K562 (cell line): Measurements from ENCODE around the gene NCOA6. TPM values are rescaled to one million over a fixed set of nuclear protein-coding genes. Genes with fewer than 3 reads are reported as not detected.

Source experiments
- CBFA2T3 ChIP-seq: fragments of 450-650 bp; IDR thresholded peaks from 2 replicates; pipeline ENCODE4 v1.6.1; 2017
- CCAR2 ChIP-seq: fragments of 200-400 bp; formaldehyde crosslinking; IDR thresholded peaks from 2 replicates; pipeline ENCODE4 v1.6.1; 2017; ENCODE audit warnings: mild to moderate bottlenecking, low read depth, low read length
- HNRNPLL ChIP-seq: fragments of 200-400 bp; formaldehyde crosslinking; IDR thresholded peaks from 2 replicates; pipeline ENCODE4 v1.6.1; 2017; ENCODE audit warnings: low read length, low read depth, mild to moderate bottlenecking; ENCODE audit not compliant: poor library complexity, severe bottlenecking
- MYC ChIP-seq, 2 experiments: fragments of 250-450 bp in 1 of 2; sonication (Bioruptor Pico) in 1 of 2; IDR thresholded peaks; 2 replicates each; pipeline versions ENCODE4 v1.5.1 to v1.6.1; 2012 to 2021; ENCODE audit warnings: low read depth in 2 of 2, borderline replicate concordance in 1 of 2, improper control_type of control experiment in 1 of 2, low read length in 1 of 2, mild to moderate bottlenecking in 1 of 2, moderate library complexity in 1 of 2
- NR4A1 ChIP-seq, 2 experiments: fragments of 250-450 bp in 1 of 2; fragments of 450-650 bp in 1 of 2; sonication (Bioruptor Pico) in 1 of 2; IDR thresholded peaks; 2 replicates each; pipeline versions ENCODE4 v1.4.0 to v1.6.1; 2016 to 2020; ENCODE audit warnings: mild to moderate bottlenecking in 2 of 2, missing compliant biosample characterization in 1 of 2, missing genetic modification characterization in 1 of 2, moderate library complexity in 1 of 2
- ZEB2 ChIP-seq: fragments of 450-650 bp; IDR thresholded peaks from 2 replicates; pipeline ENCODE4 v1.6.1; 2016
- ZNF232 ChIP-seq: sonication (generic); formaldehyde crosslinking; IDR thresholded peaks from 2 replicates; pipeline ENCODE4 v1.8.0; 2022; ENCODE audit warnings: mild to moderate bottlenecking, missing genetic modification reagents
- polyA plus RNA-seq, 8 experiments: library from polyadenylated mRNA; depleted of rRNA in 4 of 8; stranded (reverse) in 5 of 8; unstranded in 3 of 8; fragments of >200 nt; fragmentation: Nextera tagmentation in 2 of 8; fragmentation: Illumina TruSeq in 1 of 8; extraction: Ambion mirVana in 2 of 8; extraction: Trizol in 1 of 8; gene quantifications; 2 replicates each; pipeline versions ENCODE4 v1.2.1 to v1.2.3, GENCODE V29; 2011 to 2014; ENCODE audit warnings: inconsistent platforms in 1 of 8, missing spikeins in 1 of 8
- total RNA-seq, 7 experiments: library from RNA; depleted of rRNA in 6 of 7; stranded (reverse); fragments of >200 nt in 6 of 7; fragmentation: Illumina TruSeq in 2 of 7; extraction: Trizol in 2 of 7; gene quantifications; 2 replicates each; pipeline versions ENCODE4 v1.2.1 to v1.2.3, GENCODE V29; 2011 to 2021; ENCODE audit warnings: low replicate concordance in 1 of 7
- TF ChIP-seq, protein P1 (sequence below): fragments of 250-450 bp; sonication (Bioruptor Pico); IDR thresholded peaks from 2 replicates; pipeline ENCODE4 v1.8.0; 2021; ENCODE audit warnings: moderate library complexity, mild to moderate bottlenecking, inconsistent platforms
- TF ChIP-seq, protein P2 (sequence below), 2 experiments: fragments of 450-650 bp in 1 of 2; sonication (generic) in 1 of 2; formaldehyde crosslinking in 1 of 2; IDR thresholded peaks; 2 replicates each; pipeline versions ENCODE4 v1.7.1 to v1.9.0; 2016 to 2022; ENCODE audit warnings: inconsistent platforms in 1 of 2, mild to moderate bottlenecking in 1 of 2, missing genetic modification reagents in 1 of 2
- TF ChIP-seq, protein P3 (sequence below): fragments of 150-350 bp; IDR thresholded peaks from 2 replicates; pipeline ENCODE4 v1.6.1; 2014; ENCODE audit warnings: low read depth, mild to moderate bottlenecking, low read length, borderline replicate concordance

Gene NCOA6
- total and polyA plus RNA-seq, 9 of the 15 experiments (the other 6 are each of a cell fraction or from before 2014, with no cell fraction given): 6.1 to 25.0 (median 9.5) TPM

DNA sequence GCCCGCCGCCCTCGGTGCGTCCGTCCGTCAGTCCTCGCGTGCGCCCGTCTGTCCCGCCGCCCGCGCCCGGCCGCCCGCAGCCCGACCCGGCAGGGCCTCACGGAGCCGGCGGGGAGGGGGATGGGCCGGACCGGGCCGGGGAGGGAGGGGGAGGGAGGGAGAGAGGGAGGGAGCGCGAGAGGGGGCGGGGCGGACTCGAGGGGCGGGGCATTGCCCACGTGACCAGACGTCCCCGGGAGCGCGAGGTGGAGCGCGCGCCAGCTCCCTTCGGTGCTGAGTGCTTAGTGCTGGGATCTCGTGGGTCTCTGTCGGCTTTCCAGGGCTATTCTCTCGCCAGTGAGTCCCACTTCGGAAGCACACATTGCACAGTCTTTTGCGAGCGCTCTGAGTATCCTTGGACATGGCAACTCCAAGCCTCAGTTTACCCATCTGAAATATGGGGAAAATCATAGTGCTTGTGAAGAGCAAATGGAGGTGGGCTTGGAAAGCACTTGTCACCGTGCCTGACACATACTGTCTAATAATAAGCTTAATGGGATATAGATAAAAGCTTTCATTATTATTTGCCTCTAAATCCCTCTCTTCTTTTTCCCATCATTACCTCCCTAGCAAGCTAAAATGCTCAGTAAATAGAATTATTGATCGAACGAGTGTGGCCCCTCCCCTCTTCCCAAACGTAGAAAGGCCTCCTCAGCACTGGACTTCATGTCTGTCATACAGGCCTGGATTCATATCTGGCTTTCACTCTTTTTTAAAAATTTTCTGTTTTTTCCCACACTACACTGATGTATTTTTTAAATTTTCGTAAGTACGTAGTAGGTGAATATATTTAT, at the start of gene NCOA6 (continued):
- TF ChIP-seq HNRNPLL (no peak), CBFA2T3 (no peak), NR4A1 (CRISPR knock-in tag; IDR thresholded peaks at IDR 0.05) (no peak), NR4A1 (tag; IDR thresholded peaks at IDR 0.05) (no peak), ZNF232 (no peak), MYC (IDR thresholded peaks at IDR 0.05; ENCODE audit: low read depth, low read length) (0 out of 2 replicates have a peak, but pooled peaks have one; percentile 28), MYC (CRISPR knock-in tag; IDR thresholded peaks at IDR 0.05; ENCODE audit: borderline replicate concordance, low read depth) (no peak; the same call in 1 of the 2 replicates), ZEB2 (no peak), CCAR2 (no peak)
- TF ChIP-seq, protein P1, sequence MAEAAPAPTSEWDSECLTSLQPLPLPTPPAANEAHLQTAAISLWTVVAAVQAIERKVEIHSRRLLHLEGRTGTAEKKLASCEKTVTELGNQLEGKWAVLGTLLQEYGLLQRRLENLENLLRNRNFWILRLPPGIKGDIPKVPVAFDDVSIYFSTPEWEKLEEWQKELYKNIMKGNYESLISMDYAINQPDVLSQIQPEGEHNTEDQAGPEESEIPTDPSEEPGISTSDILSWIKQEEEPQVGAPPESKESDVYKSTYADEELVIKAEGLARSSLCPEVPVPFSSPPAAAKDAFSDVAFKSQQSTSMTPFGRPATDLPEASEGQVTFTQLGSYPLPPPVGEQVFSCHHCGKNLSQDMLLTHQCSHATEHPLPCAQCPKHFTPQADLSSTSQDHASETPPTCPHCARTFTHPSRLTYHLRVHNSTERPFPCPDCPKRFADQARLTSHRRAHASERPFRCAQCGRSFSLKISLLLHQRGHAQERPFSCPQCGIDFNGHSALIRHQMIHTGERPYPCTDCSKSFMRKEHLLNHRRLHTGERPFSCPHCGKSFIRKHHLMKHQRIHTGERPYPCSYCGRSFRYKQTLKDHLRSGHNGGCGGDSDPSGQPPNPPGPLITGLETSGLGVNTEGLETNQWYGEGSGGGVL (CRISPR knock-in tag): no peak
- TF ChIP-seq, protein P2, sequence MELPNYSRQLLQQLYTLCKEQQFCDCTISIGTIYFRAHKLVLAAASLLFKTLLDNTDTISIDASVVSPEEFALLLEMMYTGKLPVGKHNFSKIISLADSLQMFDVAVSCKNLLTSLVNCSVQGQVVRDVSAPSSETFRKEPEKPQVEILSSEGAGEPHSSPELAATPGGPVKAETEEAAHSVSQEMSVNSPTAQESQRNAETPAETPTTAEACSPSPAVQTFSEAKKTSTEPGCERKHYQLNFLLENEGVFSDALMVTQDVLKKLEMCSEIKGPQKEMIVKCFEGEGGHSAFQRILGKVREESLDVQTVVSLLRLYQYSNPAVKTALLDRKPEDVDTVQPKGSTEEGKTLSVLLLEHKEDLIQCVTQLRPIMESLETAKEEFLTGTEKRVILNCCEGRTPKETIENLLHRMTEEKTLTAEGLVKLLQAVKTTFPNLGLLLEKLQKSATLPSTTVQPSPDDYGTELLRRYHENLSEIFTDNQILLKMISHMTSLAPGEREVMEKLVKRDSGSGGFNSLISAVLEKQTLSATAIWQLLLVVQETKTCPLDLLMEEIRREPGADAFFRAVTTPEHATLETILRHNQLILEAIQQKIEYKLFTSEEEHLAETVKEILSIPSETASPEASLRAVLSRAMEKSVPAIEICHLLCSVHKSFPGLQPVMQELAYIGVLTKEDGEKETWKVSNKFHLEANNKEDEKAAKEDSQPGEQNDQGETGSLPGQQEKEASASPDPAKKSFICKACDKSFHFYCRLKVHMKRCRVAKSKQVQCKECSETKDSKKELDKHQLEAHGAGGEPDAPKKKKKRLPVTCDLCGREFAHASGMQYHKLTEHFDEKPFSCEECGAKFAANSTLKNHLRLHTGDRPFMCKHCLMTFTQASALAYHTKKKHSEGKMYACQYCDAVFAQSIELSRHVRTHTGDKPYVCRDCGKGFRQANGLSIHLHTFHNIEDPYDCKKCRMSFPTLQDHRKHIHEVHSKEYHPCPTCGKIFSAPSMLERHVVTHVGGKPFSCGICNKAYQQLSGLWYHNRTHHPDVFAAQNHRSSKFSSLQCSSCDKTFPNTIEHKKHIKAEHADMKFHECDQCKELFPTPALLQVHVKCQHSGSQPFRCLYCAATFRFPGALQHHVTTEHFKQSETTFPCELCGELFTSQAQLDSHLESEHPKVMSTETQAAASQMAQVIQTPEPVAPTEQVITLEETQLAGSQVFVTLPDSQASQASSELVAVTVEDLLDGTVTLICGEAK (IDR thresholded peaks at IDR 0.05): 0 out of 2 replicates have a peak, but pooled peaks have one; percentile 29
- TF ChIP-seq, protein P2 (CRISPR knock-in tag; IDR thresholded peaks at IDR 0.05): no peak
- TF ChIP-seq, protein P3, sequence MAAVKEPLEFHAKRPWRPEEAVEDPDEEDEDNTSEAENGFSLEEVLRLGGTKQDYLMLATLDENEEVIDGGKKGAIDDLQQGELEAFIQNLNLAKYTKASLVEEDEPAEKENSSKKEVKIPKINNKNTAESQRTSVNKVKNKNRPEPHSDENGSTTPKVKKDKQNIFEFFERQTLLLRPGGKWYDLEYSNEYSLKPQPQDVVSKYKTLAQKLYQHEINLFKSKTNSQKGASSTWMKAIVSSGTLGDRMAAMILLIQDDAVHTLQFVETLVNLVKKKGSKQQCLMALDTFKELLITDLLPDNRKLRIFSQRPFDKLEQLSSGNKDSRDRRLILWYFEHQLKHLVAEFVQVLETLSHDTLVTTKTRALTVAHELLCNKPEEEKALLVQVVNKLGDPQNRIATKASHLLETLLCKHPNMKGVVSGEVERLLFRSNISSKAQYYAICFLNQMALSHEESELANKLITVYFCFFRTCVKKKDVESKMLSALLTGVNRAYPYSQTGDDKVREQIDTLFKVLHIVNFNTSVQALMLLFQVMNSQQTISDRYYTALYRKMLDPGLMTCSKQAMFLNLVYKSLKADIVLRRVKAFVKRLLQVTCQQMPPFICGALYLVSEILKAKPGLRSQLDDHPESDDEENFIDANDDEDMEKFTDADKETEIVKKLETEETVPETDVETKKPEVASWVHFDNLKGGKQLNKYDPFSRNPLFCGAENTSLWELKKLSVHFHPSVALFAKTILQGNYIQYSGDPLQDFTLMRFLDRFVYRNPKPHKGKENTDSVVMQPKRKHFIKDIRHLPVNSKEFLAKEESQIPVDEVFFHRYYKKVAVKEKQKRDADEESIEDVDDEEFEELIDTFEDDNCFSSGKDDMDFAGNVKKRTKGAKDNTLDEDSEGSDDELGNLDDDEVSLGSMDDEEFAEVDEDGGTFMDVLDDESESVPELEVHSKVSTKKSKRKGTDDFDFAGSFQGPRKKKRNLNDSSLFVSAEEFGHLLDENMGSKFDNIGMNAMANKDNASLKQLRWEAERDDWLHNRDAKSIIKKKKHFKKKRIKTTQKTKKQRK: no peak
